A673 (cell line): Measurements from ENCODE around the gene KRT1.

Experiments
- EZH2 ChIP-seq: fragments of 200-600 bp; sonication (generic); IDR thresholded peaks from 2 replicates; pipeline ENCODE4 v1.6.1; 2017; ENCODE audit warnings: borderline replicate concordance, low read depth, mild to moderate bottlenecking, mixed read lengths, antibody characterized with exemption, low read length; ENCODE audit not compliant: poor library complexity, severe bottlenecking
- TF ChIP-seq, protein P1 (sequence below): fragments of 300-800, 200-600 bp; sonication (generic); conservative IDR thresholded peaks from 2 replicates; pipeline ENCODE4 v1.5.1; 2017; ENCODE audit warnings: low read depth, mild to moderate bottlenecking, antibody characterized with exemption, low read length, moderate library complexity, mixed read lengths

DNA sequence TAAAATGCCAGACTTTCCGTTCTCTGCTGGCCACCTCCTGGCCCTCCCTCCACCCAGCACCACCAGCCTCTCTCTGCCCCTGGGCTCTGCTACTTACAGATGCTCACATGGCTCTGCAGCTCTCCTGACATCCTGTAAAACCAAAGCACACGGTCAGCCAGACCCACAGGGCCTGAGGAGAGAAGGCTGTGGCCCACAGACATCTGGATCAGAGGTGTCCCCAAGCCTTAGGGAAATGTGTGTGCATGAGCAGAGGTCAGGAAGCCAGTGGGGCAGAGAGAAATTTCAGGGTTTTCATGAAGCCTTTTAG is 11.6 kb upstream of the KRT1 start:
- no peak for TF ChIP-seq EZH2
- TF ChIP-seq, protein P1, sequence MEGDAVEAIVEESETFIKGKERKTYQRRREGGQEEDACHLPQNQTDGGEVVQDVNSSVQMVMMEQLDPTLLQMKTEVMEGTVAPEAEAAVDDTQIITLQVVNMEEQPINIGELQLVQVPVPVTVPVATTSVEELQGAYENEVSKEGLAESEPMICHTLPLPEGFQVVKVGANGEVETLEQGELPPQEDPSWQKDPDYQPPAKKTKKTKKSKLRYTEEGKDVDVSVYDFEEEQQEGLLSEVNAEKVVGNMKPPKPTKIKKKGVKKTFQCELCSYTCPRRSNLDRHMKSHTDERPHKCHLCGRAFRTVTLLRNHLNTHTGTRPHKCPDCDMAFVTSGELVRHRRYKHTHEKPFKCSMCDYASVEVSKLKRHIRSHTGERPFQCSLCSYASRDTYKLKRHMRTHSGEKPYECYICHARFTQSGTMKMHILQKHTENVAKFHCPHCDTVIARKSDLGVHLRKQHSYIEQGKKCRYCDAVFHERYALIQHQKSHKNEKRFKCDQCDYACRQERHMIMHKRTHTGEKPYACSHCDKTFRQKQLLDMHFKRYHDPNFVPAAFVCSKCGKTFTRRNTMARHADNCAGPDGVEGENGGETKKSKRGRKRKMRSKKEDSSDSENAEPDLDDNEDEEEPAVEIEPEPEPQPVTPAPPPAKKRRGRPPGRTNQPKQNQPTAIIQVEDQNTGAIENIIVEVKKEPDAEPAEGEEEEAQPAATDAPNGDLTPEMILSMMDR, result no peak
